NB4 (cell line): ENCODE measurements around the gene ARIH2.

Experiments
- CTCF ChIP-seq: IDR thresholded peaks from one replicate; pipeline ENCODE4 v1.5.1; 2012; ENCODE audit warnings: low read depth, low read length
- MYC ChIP-seq: IDR thresholded peaks from 2 replicates; pipeline ENCODE4 v1.6.1; 2011; ENCODE audit warnings: low read depth, low read length

- TF ChIP-seq CTCF (no peak), MYC (no peak)
Observed at GRCh38 chr3:48999085-48999858, 80.6 kb downstream of the ARIH2 start.
